ENCODE measurements around the gene DNAI2.

GRCh38 chr17:74362810-74363498 is 88.9 kb downstream of the DNAI2 start:
- no peak for TF ChIP-seq CTCF (IDR thresholded peaks at IDR 0.05)
- no peak for TF ChIP-seq POLR2A (IDR thresholded peaks at IDR 0.05)

Data from stomach (tissue), 4 donors.